K562 (cell line): ENCODE measurements around the gene RRM2. TPM values are rescaled to one million over a fixed set of nuclear protein-coding genes. Genes with fewer than 3 reads are reported as not detected.

ENCODE experiments used
- FOS ChIP-seq: IDR thresholded peaks from 3 replicates; pipeline ENCODE4 v1.6.1; 2011; ENCODE audit not compliant: insufficient read length; ENCODE audit errors: extremely low read depth
- FOXM1 ChIP-seq, 2 experiments: fragments of 450-650 bp in 1 of 2; sonication (generic) in 1 of 2; formaldehyde crosslinking in 1 of 2; IDR thresholded peaks; 2 replicates each; pipeline versions ENCODE4 v1.6.1 to v1.9.0; 2017 to 2022; ENCODE audit warnings: low read depth in 2 of 2, mild to moderate bottlenecking in 2 of 2, missing genetic modification reagents in 1 of 2, moderate library complexity in 1 of 2
- HDAC2 ChIP-seq: fragments of 450-650 bp; IDR thresholded peaks from 2 replicates; pipeline ENCODE4 v1.6.1; 2016; ENCODE audit warnings: mild to moderate bottlenecking
- KDM4B ChIP-seq, 2 experiments: fragments of 450-650 bp in 1 of 2; sonication (generic) in 1 of 2; IDR thresholded peaks; 2 replicates each; pipeline ENCODE4 v1.6.1; 2016 to 2017; ENCODE audit warnings: borderline replicate concordance in 2 of 2, antibody characterized with exemption in 1 of 2, low read depth in 1 of 2, mild to moderate bottlenecking in 1 of 2
- ZC3H8 ChIP-seq: fragments of 450-650 bp; IDR thresholded peaks from 2 replicates; pipeline ENCODE4 v1.6.1; 2017
- ZNF217 ChIP-seq: sonication (generic); formaldehyde crosslinking; IDR thresholded peaks from 2 replicates; pipeline ENCODE4 v1.8.0; 2022; ENCODE audit warnings: mild to moderate bottlenecking, missing genetic modification reagents
- ZNF75A ChIP-seq: fragments of 450-650 bp; formaldehyde crosslinking; IDR thresholded peaks from 2 replicates; pipeline ENCODE4 v1.4.0; 2020; ENCODE audit warnings: mild to moderate bottlenecking
- polyA plus RNA-seq, 8 experiments: library from polyadenylated mRNA; depleted of rRNA in 4 of 8; stranded (reverse) in 5 of 8; unstranded in 3 of 8; fragments of >200 nt; fragmentation: Nextera tagmentation in 2 of 8; fragmentation: Illumina TruSeq in 1 of 8; extraction: Ambion mirVana in 2 of 8; extraction: Trizol in 1 of 8; gene quantifications; 2 replicates each; pipeline versions ENCODE4 v1.2.1 to v1.2.3, GENCODE V29; 2011 to 2014; ENCODE audit warnings: inconsistent platforms in 1 of 8, missing spikeins in 1 of 8
- total RNA-seq, 7 experiments: library from RNA; depleted of rRNA in 6 of 7; stranded (reverse); fragments of >200 nt in 6 of 7; fragmentation: Illumina TruSeq in 2 of 7; extraction: Trizol in 2 of 7; gene quantifications; 2 replicates each; pipeline versions ENCODE4 v1.2.1 to v1.2.3, GENCODE V29; 2011 to 2021; ENCODE audit warnings: low replicate concordance in 1 of 7
- TF ChIP-seq, protein P1 (sequence below): fragments of 450-650 bp; IDR thresholded peaks from 2 replicates; pipeline ENCODE4 v1.6.1; 2016
- TF ChIP-seq, protein P2 (sequence below): fragments of 450-650 bp; IDR thresholded peaks from 2 replicates; pipeline ENCODE4 v1.6.1; 2017; ENCODE audit warnings: antibody characterized with exemption
- TF ChIP-seq, protein P3 (sequence below): fragments of 250-450 bp; sonication (Bioruptor Pico); IDR thresholded peaks from 2 replicates; pipeline ENCODE4 v1.4.0; 2020; ENCODE audit warnings: mild to moderate bottlenecking, moderate library complexity, borderline replicate concordance
- TF ChIP-seq, protein P4 (sequence below): fragments of 250-450 bp; sonication (Bioruptor Pico); IDR thresholded peaks from 2 replicates; pipeline ENCODE4 v1.8.0; 2022; ENCODE audit warnings: inconsistent platforms
- TF ChIP-seq, protein P5 (sequence below): fragments of 450-650 bp; formaldehyde crosslinking; IDR thresholded peaks from 2 replicates; pipeline ENCODE4 v1.4.0; 2020; ENCODE audit warnings: mild to moderate bottlenecking, moderate library complexity
- TF ChIP-seq, protein P6 (sequence below): fragments of 450-650 bp; IDR thresholded peaks from 2 replicates; pipeline ENCODE4 v1.6.1; 2018; ENCODE audit not compliant: partially characterized antibody

The RRM2 gene
- total and polyA plus RNA-seq, 9 of the 15 experiments (the other 6 are each of a cell fraction or from before 2014, with no cell fraction given): 50.1 to 244 (median 128) TPM

DNA sequence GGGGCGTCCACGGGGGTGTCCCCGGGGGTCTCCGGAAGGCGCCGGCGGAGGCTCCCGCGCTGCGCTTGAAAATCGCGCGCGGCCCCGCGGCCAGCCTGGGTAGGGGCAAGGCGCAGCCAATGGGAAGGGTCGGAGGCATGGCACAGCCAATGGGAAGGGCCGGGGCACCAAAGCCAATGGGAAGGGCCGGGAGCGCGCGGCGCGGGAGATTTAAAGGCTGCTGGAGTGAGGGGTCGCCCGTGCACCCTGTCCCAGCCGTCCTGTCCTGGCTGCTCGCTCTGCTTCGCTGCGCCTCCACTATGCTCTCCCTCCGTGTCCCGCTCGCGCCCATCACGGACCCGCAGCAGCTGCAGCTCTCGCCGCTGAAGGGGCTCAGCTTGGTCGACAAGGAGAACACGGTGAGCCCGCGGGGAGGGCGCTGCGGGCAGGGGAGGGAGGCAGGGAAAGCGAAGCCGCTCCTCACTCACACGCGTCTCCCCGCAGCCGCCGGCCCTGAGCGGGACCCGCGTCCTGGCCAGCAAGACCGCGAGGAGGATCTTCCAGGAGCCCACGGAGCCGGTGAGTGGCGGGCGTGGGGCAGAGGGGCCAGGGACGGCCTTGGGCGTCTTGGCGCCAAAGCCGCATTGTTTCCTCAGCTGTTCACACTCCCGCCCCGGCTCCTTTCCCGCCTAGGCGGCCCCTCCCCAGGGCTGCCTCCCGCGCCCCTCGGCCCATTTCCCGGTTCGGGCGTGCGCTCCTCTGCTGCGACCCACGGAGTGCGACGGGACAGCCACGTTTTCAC, at the start of gene RRM2 (continued):
- TF ChIP-seq, protein P1, sequence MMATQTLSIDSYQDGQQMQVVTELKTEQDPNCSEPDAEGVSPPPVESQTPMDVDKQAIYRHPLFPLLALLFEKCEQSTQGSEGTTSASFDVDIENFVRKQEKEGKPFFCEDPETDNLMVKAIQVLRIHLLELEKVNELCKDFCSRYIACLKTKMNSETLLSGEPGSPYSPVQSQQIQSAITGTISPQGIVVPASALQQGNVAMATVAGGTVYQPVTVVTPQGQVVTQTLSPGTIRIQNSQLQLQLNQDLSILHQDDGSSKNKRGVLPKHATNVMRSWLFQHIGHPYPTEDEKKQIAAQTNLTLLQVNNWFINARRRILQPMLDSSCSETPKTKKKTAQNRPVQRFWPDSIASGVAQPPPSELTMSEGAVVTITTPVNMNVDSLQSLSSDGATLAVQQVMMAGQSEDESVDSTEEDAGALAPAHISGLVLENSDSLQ: no peak
- TF ChIP-seq, protein P2, sequence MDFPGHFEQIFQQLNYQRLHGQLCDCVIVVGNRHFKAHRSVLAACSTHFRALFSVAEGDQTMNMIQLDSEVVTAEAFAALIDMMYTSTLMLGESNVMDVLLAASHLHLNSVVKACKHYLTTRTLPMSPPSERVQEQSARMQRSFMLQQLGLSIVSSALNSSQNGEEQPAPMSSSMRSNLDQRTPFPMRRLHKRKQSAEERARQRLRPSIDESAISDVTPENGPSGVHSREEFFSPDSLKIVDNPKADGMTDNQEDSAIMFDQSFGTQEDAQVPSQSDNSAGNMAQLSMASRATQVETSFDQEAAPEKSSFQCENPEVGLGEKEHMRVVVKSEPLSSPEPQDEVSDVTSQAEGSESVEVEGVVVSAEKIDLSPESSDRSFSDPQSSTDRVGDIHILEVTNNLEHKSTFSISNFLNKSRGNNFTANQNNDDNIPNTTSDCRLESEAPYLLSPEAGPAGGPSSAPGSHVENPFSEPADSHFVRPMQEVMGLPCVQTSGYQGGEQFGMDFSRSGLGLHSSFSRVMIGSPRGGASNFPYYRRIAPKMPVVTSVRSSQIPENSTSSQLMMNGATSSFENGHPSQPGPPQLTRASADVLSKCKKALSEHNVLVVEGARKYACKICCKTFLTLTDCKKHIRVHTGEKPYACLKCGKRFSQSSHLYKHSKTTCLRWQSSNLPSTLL: peak; percentile 90
- TF ChIP-seq KDM4B (IDR thresholded peaks at IDR 0.05; ENCODE audit: borderline replicate concordance in 2 of 2, low read depth in 1 of 2) (peak in 1 of 2 experiments; percentile 59; a peak in 1 of 4 replicates), ZNF75A (CRISPR knock-in tag) (no peak), FOXM1 (IDR thresholded peaks at IDR 0.05; ENCODE audit: low read depth) (peak; percentile 91), FOXM1 (CRISPR knock-in tag; IDR thresholded peaks at IDR 0.05; ENCODE audit: low read depth) (peak; percentile 95), FOS (peak; percentile 96), ZNF217 (CRISPR knock-in tag) (no peak), HDAC2 (peak; percentile 88), ZC3H8 (0 out of 2 replicates have a peak, but pooled peaks have one; percentile 21)
- TF ChIP-seq, protein P3, sequence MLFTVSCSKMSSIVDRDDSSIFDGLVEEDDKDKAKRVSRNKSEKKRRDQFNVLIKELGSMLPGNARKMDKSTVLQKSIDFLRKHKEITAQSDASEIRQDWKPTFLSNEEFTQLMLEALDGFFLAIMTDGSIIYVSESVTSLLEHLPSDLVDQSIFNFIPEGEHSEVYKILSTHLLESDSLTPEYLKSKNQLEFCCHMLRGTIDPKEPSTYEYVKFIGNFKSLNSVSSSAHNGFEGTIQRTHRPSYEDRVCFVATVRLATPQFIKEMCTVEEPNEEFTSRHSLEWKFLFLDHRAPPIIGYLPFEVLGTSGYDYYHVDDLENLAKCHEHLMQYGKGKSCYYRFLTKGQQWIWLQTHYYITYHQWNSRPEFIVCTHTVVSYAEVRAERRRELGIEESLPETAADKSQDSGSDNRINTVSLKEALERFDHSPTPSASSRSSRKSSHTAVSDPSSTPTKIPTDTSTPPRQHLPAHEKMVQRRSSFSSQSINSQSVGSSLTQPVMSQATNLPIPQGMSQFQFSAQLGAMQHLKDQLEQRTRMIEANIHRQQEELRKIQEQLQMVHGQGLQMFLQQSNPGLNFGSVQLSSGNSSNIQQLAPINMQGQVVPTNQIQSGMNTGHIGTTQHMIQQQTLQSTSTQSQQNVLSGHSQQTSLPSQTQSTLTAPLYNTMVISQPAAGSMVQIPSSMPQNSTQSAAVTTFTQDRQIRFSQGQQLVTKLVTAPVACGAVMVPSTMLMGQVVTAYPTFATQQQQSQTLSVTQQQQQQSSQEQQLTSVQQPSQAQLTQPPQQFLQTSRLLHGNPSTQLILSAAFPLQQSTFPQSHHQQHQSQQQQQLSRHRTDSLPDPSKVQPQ: no peak
- TF ChIP-seq, protein P4, sequence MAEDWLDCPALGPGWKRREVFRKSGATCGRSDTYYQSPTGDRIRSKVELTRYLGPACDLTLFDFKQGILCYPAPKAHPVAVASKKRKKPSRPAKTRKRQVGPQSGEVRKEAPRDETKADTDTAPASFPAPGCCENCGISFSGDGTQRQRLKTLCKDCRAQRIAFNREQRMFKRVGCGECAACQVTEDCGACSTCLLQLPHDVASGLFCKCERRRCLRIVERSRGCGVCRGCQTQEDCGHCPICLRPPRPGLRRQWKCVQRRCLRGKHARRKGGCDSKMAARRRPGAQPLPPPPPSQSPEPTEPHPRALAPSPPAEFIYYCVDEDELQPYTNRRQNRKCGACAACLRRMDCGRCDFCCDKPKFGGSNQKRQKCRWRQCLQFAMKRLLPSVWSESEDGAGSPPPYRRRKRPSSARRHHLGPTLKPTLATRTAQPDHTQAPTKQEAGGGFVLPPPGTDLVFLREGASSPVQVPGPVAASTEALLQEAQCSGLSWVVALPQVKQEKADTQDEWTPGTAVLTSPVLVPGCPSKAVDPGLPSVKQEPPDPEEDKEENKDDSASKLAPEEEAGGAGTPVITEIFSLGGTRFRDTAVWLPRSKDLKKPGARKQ (CRISPR knock-in tag): no peak
- TF ChIP-seq, protein P5, sequence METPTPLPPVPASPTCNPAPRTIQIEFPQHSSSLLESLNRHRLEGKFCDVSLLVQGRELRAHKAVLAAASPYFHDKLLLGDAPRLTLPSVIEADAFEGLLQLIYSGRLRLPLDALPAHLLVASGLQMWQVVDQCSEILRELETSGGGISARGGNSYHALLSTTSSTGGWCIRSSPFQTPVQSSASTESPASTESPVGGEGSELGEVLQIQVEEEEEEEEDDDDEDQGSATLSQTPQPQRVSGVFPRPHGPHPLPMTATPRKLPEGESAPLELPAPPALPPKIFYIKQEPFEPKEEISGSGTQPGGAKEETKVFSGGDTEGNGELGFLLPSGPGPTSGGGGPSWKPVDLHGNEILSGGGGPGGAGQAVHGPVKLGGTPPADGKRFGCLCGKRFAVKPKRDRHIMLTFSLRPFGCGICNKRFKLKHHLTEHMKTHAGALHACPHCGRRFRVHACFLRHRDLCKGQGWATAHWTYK (CRISPR knock-in tag): no peak
- TF ChIP-seq, protein P6, sequence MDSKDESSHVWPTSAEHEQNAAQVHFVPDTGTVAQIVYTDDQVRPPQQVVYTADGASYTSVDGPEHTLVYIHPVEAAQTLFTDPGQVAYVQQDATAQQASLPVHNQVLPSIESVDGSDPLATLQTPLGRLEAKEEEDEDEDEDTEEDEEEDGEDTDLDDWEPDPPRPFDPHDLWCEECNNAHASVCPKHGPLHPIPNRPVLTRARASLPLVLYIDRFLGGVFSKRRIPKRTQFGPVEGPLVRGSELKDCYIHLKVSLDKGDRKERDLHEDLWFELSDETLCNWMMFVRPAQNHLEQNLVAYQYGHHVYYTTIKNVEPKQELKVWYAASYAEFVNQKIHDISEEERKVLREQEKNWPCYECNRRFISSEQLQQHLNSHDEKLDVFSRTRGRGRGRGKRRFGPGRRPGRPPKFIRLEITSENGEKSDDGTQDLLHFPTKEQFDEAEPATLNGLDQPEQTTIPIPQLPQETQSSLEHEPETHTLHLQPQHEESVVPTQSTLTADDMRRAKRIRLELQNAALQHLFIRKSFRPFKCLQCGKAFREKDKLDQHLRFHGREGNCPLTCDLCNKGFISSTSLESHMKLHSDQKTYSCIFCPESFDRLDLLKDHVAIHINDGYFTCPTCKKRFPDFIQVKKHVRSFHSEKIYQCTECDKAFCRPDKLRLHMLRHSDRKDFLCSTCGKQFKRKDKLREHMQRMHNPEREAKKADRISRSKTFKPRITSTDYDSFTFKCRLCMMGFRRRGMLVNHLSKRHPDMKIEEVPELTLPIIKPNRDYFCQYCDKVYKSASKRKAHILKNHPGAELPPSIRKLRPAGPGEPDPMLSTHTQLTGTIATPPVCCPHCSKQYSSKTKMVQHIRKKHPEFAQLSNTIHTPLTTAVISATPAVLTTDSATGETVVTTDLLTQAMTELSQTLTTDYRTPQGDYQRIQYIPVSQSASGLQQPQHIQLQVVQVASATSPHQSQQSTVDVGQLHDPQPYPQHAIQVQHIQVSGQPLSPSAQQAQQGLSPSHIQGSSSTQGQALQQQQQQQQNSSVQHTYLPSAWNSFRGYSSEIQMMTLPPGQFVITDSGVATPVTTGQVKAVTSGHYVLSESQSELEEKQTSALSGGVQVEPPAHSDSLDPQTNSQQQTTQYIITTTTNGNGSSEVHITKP: peak; percentile 9
